ENCODE data around the gene CITED2. TPM values are rescaled to one million over a fixed set of nuclear protein-coding genes. Genes with fewer than 3 reads are reported as not detected.

Gene CITED2
- polyA plus RNA-seq, 1 donor (not counting 4 experiments of a cell fraction or from before 2014, with no cell fraction given), result 25.0 TPM

DNA sequence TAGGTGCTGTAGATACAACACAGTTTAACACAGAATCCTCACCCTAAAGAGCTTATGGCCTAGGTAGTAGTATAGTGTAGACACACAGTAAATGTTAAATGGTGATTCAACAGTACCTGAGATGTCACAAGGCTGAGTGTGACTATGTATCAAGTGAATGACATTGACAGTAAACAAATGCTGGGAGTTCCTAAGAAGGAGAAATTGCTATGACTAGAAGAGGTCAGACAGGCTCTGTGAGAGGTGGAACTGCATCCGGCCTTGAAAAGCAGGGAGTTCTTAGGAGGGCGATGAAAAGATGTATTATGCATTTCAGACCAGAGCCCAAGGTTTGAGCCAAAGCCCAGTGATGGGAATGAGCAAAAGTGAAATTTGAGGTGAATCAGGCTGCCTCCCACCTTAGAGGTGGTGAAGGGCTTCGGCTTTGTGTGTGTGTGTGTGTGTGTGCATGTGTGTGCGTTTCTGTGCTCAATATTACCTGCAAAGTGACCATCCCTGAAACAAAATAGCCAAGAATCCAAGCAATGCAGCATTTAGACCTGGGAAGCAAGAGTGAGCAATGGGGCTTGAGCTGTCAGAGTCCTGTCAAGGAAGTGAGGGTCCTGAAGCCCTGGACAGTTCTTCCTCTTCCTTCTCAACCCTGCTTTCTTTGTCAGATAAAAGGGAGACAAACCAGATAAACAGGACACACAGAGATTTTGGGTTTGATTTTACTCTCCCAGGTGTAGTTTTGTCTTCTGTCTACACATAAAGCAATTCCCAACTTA is 32.3 kb upstream of the CITED2 start:
- H3K79me2 ChIP-seq (ENCODE audit: control insufficient read depth, insufficient read depth, low read length), result no peaks in the 10 kb centered on the region
- FAIRE-seq, result peak; percentile 48
- no peaks in the 10 kb centered on the region for H3K36me3 ChIP-seq (ENCODE audit: control insufficient read depth in 2 of 2, extremely low read depth in 1 of 2, insufficient read depth in 2 of 2, low read length in 2 of 2)
- no peaks in the 10 kb centered on the region for H3K27me3 ChIP-seq (ENCODE audit: control insufficient read depth, extremely low read depth, insufficient read depth, low read length)
- no peak overlapping the region for H3K9ac ChIP-seq (ENCODE audit: control insufficient read depth, extremely low read depth, insufficient read depth, low read length)
- TF ChIP-seq EZH2 (IDR thresholded peaks at IDR 0.05; ENCODE audit: low read length), result no peak
- TF ChIP-seq, protein P1, sequence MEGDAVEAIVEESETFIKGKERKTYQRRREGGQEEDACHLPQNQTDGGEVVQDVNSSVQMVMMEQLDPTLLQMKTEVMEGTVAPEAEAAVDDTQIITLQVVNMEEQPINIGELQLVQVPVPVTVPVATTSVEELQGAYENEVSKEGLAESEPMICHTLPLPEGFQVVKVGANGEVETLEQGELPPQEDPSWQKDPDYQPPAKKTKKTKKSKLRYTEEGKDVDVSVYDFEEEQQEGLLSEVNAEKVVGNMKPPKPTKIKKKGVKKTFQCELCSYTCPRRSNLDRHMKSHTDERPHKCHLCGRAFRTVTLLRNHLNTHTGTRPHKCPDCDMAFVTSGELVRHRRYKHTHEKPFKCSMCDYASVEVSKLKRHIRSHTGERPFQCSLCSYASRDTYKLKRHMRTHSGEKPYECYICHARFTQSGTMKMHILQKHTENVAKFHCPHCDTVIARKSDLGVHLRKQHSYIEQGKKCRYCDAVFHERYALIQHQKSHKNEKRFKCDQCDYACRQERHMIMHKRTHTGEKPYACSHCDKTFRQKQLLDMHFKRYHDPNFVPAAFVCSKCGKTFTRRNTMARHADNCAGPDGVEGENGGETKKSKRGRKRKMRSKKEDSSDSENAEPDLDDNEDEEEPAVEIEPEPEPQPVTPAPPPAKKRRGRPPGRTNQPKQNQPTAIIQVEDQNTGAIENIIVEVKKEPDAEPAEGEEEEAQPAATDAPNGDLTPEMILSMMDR (optimal IDR thresholded peaks at IDR 0.05 in 1 of 3, IDR thresholded peaks at IDR 0.05 in 1 of 3, conservative IDR thresholded peaks at IDR 0.05 in 1 of 3; ENCODE audit: extremely low read depth in 1 of 3, insufficient read depth in 2 of 3, low read length in 3 of 3), result no peak
- no peaks in the 10 kb centered on the region for H4K20me1 ChIP-seq (ENCODE audit: control insufficient read depth, extremely low read depth, insufficient read depth, low read length)
- peak overlapping the region; percentile 17 for H3K27ac ChIP-seq (ENCODE audit: control insufficient read depth, insufficient read depth, low read length)
- dilution Hi-C loops (cut with MboI; ENCODE audit: extremely low pct_ligation_motif_present, low sequenced_read_pairs), result no loop called here
- H2AFZ ChIP-seq (ENCODE audit: control insufficient read depth, low read length), result no peak overlapping the region
- no peak overlapping the region for H3K4me3 ChIP-seq (ENCODE audit: control insufficient read depth in 2 of 3, extremely low read depth in 1 of 3, insufficient read depth in 2 of 3, low read depth in 1 of 3, low read length in 3 of 3)
- peaks cover 15% of the 10 kb centered on the region for H3K4me1 ChIP-seq (ENCODE audit: control insufficient read depth, extremely low read depth, insufficient read depth, low read length)
- H3K9me1 ChIP-seq (ENCODE audit: control insufficient read depth, extremely low read depth, insufficient read depth, low read length), result no peaks in the 10 kb centered on the region
- no peak overlapping the region for H3K4me2 ChIP-seq (ENCODE audit: control insufficient read depth, extremely low read depth, insufficient read depth, low read depth, low read length)
- DNase-seq (ENCODE audit: low read depth, low spot score), result no peak
- H3K9me3 ChIP-seq (ENCODE audit: control insufficient read depth, low read depth, low read length), result no peaks in the 10 kb centered on the region

DNA sequence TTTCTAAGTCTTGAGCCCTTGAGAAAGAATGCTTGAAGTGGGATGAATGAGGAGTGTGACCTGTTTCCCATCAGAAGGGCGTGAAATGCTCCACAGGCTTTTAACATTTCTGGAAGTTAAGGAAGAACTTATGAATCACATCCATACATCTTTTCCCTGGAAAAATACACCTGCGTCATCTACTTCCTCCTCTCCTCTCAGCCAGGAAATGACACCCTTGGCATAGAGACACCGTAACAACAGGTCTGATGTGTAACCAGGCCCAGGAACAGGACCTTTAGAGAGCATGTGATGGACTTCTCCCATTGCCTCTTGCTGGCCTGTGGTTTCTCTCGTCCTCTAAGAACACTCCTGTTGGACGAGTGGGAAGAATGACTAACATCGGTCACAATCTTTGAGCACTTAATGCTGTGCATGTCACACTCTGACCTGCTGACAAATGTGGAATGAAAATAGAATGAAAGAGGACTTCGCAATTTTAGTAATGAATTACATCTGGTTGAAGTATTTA is 28.5 kb upstream of the CITED2 start:
- FAIRE-seq (no peak), DNase-seq (ENCODE audit: low read depth, low spot score) (no peak)
- H3K4me2 ChIP-seq (ENCODE audit: control insufficient read depth, extremely low read depth, insufficient read depth, low read depth, low read length), result no peak overlapping the region
- H3K9me1 ChIP-seq (ENCODE audit: control insufficient read depth, extremely low read depth, insufficient read depth, low read length), result no peaks in the 10 kb centered on the region
- no peak for TF ChIP-seq EZH2 (IDR thresholded peaks at IDR 0.05; ENCODE audit: low read length)
- TF ChIP-seq, protein P1 (optimal IDR thresholded peaks at IDR 0.05 in 1 of 3, IDR thresholded peaks at IDR 0.05 in 1 of 3, conservative IDR thresholded peaks at IDR 0.05 in 1 of 3; ENCODE audit: extremely low read depth in 1 of 3, insufficient read depth in 2 of 3, low read length in 3 of 3), result no peak
- dilution Hi-C loops (cut with MboI; ENCODE audit: extremely low pct_ligation_motif_present, low sequenced_read_pairs), result no loop called here
- H3K27ac ChIP-seq (ENCODE audit: control insufficient read depth, insufficient read depth, low read length), result no peak overlapping the region
- H3K4me1 ChIP-seq (ENCODE audit: control insufficient read depth, extremely low read depth, insufficient read depth, low read length), result peaks cover 6% of the 10 kb centered on the region
- H3K27me3 ChIP-seq (ENCODE audit: control insufficient read depth, extremely low read depth, insufficient read depth, low read length), result no peaks in the 10 kb centered on the region
- no peak overlapping the region for H3K4me3 ChIP-seq (ENCODE audit: control insufficient read depth in 2 of 3, extremely low read depth in 1 of 3, insufficient read depth in 2 of 3, low read depth in 1 of 3, low read length in 3 of 3)
- no peak overlapping the region for H2AFZ ChIP-seq (ENCODE audit: control insufficient read depth, low read length)
- H3K9ac ChIP-seq (ENCODE audit: control insufficient read depth, extremely low read depth, insufficient read depth, low read length), result no peak overlapping the region
- H3K36me3 ChIP-seq (ENCODE audit: control insufficient read depth in 2 of 2, extremely low read depth in 1 of 2, insufficient read depth in 2 of 2, low read length in 2 of 2), result no peaks in the 10 kb centered on the region
- H3K9me3 ChIP-seq (ENCODE audit: control insufficient read depth, low read depth, low read length), result no peaks in the 10 kb centered on the region
- H3K79me2 ChIP-seq (ENCODE audit: control insufficient read depth, insufficient read depth, low read length), result no peaks in the 10 kb centered on the region
- H4K20me1 ChIP-seq (ENCODE audit: control insufficient read depth, extremely low read depth, insufficient read depth, low read length), result no peaks in the 10 kb centered on the region
